IMR-90 (cell line): ENCODE data around the gene CREB1. TPM values are rescaled to one million over a fixed set of nuclear protein-coding genes. Genes with fewer than 3 reads are reported as not detected.

Experiments
- ATAC-seq: fragments of 200-7000 bp; cut with Tn5 transposase; 2 replicates; pipeline ENCODE4 v1.9.1; 2020; ENCODE audit warnings: low read depth, mild to moderate bottlenecking, moderate library complexity
- BruUV-seq: library from RNA; stranded (reverse); fragments of 400-500 nt; replicated peaks from 2 replicates; lab custom pipeline; 2021; lab: Mats Ljungman, UMichigan
- CTCF ChIA-PET: fragments of 300-600 bp; formaldehyde crosslinking; extraction: SDS; loops from one replicate; lab custom pipeline; 2021; ENCODE audit warnings: antibody characterized with exemption; lab: Yijun Ruan, JAX
- POLR2A ChIA-PET: fragments of 300-600 bp; sonication (Branson Sonifier 250); formaldehyde crosslinking; loops from one replicate; lab custom pipeline; 2022; ENCODE audit warnings: antibody characterized with exemption; ENCODE audit not compliant: unreplicated experiment; lab: Charles Lee
- DNase-seq: peaks from one replicate; pipeline ENCODE4 v3.0.0; 2013
- H2AFZ ChIP-seq: replicated peaks from 2 replicates; pipeline ENCODE3; 2013; ENCODE audit warnings: low read length, mild to moderate bottlenecking; ENCODE audit not compliant: poor library complexity
- H2AK5ac ChIP-seq: 2 replicates; pipeline ENCODE4 v1.6.1; 2013; ENCODE audit warnings: low read depth, low read length, inconsistent platforms
- H2AK9ac ChIP-seq: replicated peaks from 2 replicates; pipeline ENCODE3; 2013; ENCODE audit warnings: mild to moderate bottlenecking, low read depth, low read length, moderate library complexity; ENCODE audit not compliant: poor library complexity
- H2BK120ac ChIP-seq: 2 replicates; pipeline ENCODE4 v1.6.1; 2013; ENCODE audit warnings: low read depth, low read length, inconsistent platforms
- H2BK15ac ChIP-seq: 3 replicates; pipeline ENCODE4 v1.6.1; 2013; ENCODE audit warnings: low read depth, low read length, inconsistent platforms
- H2BK20ac ChIP-seq: 2 replicates; pipeline ENCODE4 v1.6.1; 2013; ENCODE audit warnings: low read depth, mild to moderate bottlenecking, inconsistent platforms, low read length, moderate library complexity
- H2BK5ac ChIP-seq: 2 replicates; pipeline ENCODE4 v1.6.1; 2013; ENCODE audit warnings: mild to moderate bottlenecking, low read depth, low read length, inconsistent platforms; ENCODE audit not compliant: poor library complexity, severe bottlenecking
- H3K14ac ChIP-seq: replicated peaks from 2 replicates; pipeline ENCODE4 v1.6.1; 2013; ENCODE audit warnings: low read depth, low read length, inconsistent platforms
- H3K18ac ChIP-seq: 2 replicates; pipeline ENCODE4 v1.6.1; 2013; ENCODE audit warnings: low read depth, low read length, control low read depth
- H3K23ac ChIP-seq: 2 replicates; pipeline ENCODE4 v1.6.1; 2013; ENCODE audit warnings: low read depth, low read length, inconsistent platforms
- H3K27ac ChIP-seq: 2 replicates; pipeline ENCODE4 v1.5.1; 2013; ENCODE audit warnings: mild to moderate bottlenecking, control low read depth, low read length; ENCODE audit not compliant: insufficient read depth
- H3K27me3 ChIP-seq: 2 replicates; pipeline ENCODE4 v1.6.1; 2013; ENCODE audit warnings: low read length; ENCODE audit not compliant: control insufficient read depth, insufficient read depth
- H3K36me3 ChIP-seq: 2 replicates; pipeline ENCODE4 v1.6.1; 2013; ENCODE audit warnings: low read length, mixed read lengths; ENCODE audit not compliant: control insufficient read depth, insufficient read depth
- H3K4ac ChIP-seq: 2 replicates; pipeline ENCODE4 v1.6.1; 2013; ENCODE audit warnings: low read depth, low read length, inconsistent platforms
- H3K4me1 ChIP-seq: 2 replicates; pipeline ENCODE4 v1.6.1; 2013; ENCODE audit warnings: low read length, mixed read lengths; ENCODE audit not compliant: control insufficient read depth, insufficient read depth
- H3K4me2 ChIP-seq: 2 replicates; pipeline ENCODE4 v1.6.1; 2013; ENCODE audit warnings: low read depth, mild to moderate bottlenecking, control low read depth, low read length, moderate library complexity
- H3K4me3 ChIP-seq: 2 replicates; pipeline ENCODE4 v1.5.1; 2013; ENCODE audit warnings: low read depth, mild to moderate bottlenecking, control low read depth, low read length, moderate library complexity; ENCODE audit not compliant: insufficient read depth
- H3K56ac ChIP-seq: 2 replicates; pipeline ENCODE4 v1.6.1; 2013; ENCODE audit warnings: low read length, inconsistent platforms; ENCODE audit not compliant: insufficient read depth; ENCODE audit errors: extremely low read depth
- H3K79me1 ChIP-seq, 2 experiments: 2 replicates each; pipeline ENCODE4 v1.6.1; 2013; ENCODE audit warnings: low read length in 2 of 2, inconsistent platforms in 1 of 2, low read depth in 1 of 2
- H3K9ac ChIP-seq: 2 replicates; pipeline ENCODE4 v1.6.1; 2013; ENCODE audit warnings: low read depth, low read length, control low read depth
- H3K9me1 ChIP-seq: 2 replicates; pipeline ENCODE4 v1.6.1; 2013; ENCODE audit warnings: low read length, inconsistent platforms; ENCODE audit not compliant: insufficient read depth
- H3K9me3 ChIP-seq: 2 replicates; pipeline ENCODE4 v1.6.1; 2013; ENCODE audit warnings: low read length; ENCODE audit not compliant: control insufficient read depth, insufficient read depth
- H4K20me1 ChIP-seq: 2 replicates; pipeline ENCODE4 v1.6.1; 2013; ENCODE audit warnings: low read length, inconsistent platforms; ENCODE audit not compliant: insufficient read depth
- H4K5ac ChIP-seq: 2 replicates; pipeline ENCODE4 v1.6.1; 2013; ENCODE audit warnings: mild to moderate bottlenecking, low read depth, low read length, control low read depth
- H4K8ac ChIP-seq, 2 experiments: 2 replicates each; pipeline ENCODE4 v1.6.1; 2013; ENCODE audit warnings: low read depth in 2 of 2, low read length in 2 of 2, control low read depth in 1 of 2, inconsistent platforms in 1 of 2
- H4K91ac ChIP-seq: 2 replicates; pipeline ENCODE4 v1.6.1; 2013; ENCODE audit warnings: low read depth, low read length, inconsistent platforms; ENCODE audit not compliant: insufficient read depth
- BHLHE40 ChIP-seq: fragments of 150-350 bp; IDR thresholded peaks from 2 replicates; pipeline ENCODE4 v1.6.1; 2016; ENCODE audit warnings: mild to moderate bottlenecking, low read depth, low read length
- CHD1 ChIP-seq: IDR thresholded peaks from 2 replicates; pipeline ENCODE4 v1.6.1; 2012; ENCODE audit warnings: low read depth, low read length, improper control_type of control experiment
- ELK1 ChIP-seq: fragments of 150-350 bp; IDR thresholded peaks from 2 replicates; pipeline ENCODE4 v1.6.1; 2016; ENCODE audit warnings: low read depth, mild to moderate bottlenecking, low read length, moderate library complexity, borderline replicate concordance
- FOS ChIP-seq: fragments of 150-350 bp; IDR thresholded peaks from 2 replicates; pipeline ENCODE4 v1.6.1; 2016; ENCODE audit warnings: low read depth, low read length
- MAFK ChIP-seq: IDR thresholded peaks from 2 replicates; pipeline ENCODE4 v1.6.1; 2012; ENCODE audit warnings: low read depth, low read length, improper control_type of control experiment
- NFE2L2 ChIP-seq: fragments of 150-350 bp; IDR thresholded peaks from 2 replicates; pipeline ENCODE4 v1.6.1; 2016; ENCODE audit warnings: low read depth, mild to moderate bottlenecking, low read length
- POLR2A ChIP-seq: IDR thresholded peaks from 2 replicates; pipeline ENCODE4 v1.6.1; 2012; ENCODE audit warnings: mild to moderate bottlenecking, low read depth, low read length
- RAD21 ChIP-seq: IDR thresholded peaks from 2 replicates; pipeline ENCODE4 v1.6.1; 2012; ENCODE audit warnings: low read length, improper control_type of control experiment
- RFX5 ChIP-seq: IDR thresholded peaks from 2 replicates; pipeline ENCODE4 v1.8.0; 2012; ENCODE audit warnings: low read depth, mild to moderate bottlenecking, low read length, moderate library complexity
- SMC3 ChIP-seq: fragments of 150-350 bp; IDR thresholded peaks from 2 replicates; pipeline ENCODE4 v1.6.1; 2016; ENCODE audit warnings: low read depth, mild to moderate bottlenecking, antibody characterized with exemption, low read length, moderate library complexity
- USF2 ChIP-seq: fragments of 150-350 bp; IDR thresholded peaks from 2 replicates; pipeline ENCODE4 v1.6.1; 2017; ENCODE audit warnings: mild to moderate bottlenecking, antibody characterized with exemption, low read length, low read depth
- WGBS, 2 experiments: methylation state at CpG; one replicate each; pipeline versions ENCODE4 v1.1.5 to v1.1.7; 2013; ENCODE audit warnings: missing lambda C conversion rate in 2 of 2; ENCODE audit not compliant: insufficient read length in 1 of 2; ENCODE audit errors: extremely low coverage in 2 of 2; 5-methylcytosine and 5-hydroxymethylcytosine counted together
- dilution Hi-C: fragments of 300-500 bp; cut with HindIII; formaldehyde crosslinking; loops from one replicate; pipeline ENCODE4 v1.14.3; 2018; ENCODE audit warnings: low sequenced_read_pairs; ENCODE audit not compliant: unreplicated experiment
- in situ Hi-C: fragments of 300-500 bp; cut with MboI; formaldehyde crosslinking; loops from 3 replicates; pipeline ENCODE4 v1.14.3; 2019; ENCODE audit warnings: low sequenced_read_pairs, inconsistent platforms, mixed read lengths
- intact Hi-C: fragments of 100-400 bp; cut with micrococcal nuclease; formaldehyde crosslinking; loops from 2 replicates; pipeline ENCODE4 v1.10.0; 2022
- polyA plus RNA-seq, 3 experiments: library from polyadenylated mRNA; depleted of rRNA; stranded (reverse); fragments of >200 nt; gene quantifications; 2 replicates each; pipeline ENCODE4 v1.2.3, GENCODE V29; 2012; ENCODE audit warnings: low replicate concordance in 1 of 3
- total RNA-seq: library from RNA; depleted of rRNA; stranded (reverse); fragments of >200 nt; gene quantifications from 2 replicates; pipeline ENCODE4 v1.2.3, GENCODE V29; 2012

CREB1 gene
- total and polyA plus RNA-seq, 2 of the 4 experiments (the other 2 are of a cell fraction) = 22.4 to 94.5 TPM

GRCh38 chr2:207616185-207616584 lies 86.4 kb downstream of the CREB1 start:
- in situ Hi-C loops = no loop called here
- Histone ChIP-seq H3K9me1 (peaks cover 9% of the 10 kb centered on the region; the same call in 1 of the 2 replicates), H3K14ac (peak overlapping the region; percentile 17), H3K4me1 (peaks cover 9% of the 10 kb centered on the region), H3K79me1 (peaks cover 5 to 8% of the 10 kb centered on the region in 2 experiments; a peak in 2 of 4 replicates), H2BK5ac (peak overlapping the region; percentile 100), H2BK15ac (peak overlapping the region; percentile 83; the same call in 2 of the 3 replicates), H2BK120ac (peak overlapping the region; percentile 75), H3K4ac (peak overlapping the region; percentile 79), H3K4me2 (no peak overlapping the region), H4K5ac (peak overlapping the region; percentile 56), H3K56ac (peak overlapping the region; percentile 62), H2BK20ac (peak overlapping the region; percentile 83), H3K23ac (peak overlapping the region; percentile 72; the same call in 1 of the 2 replicates), H2AFZ (no peak overlapping the region), H3K18ac (peak overlapping the region; percentile 92), H4K20me1 (peaks cover 8% of the 10 kb centered on the region), H2AK5ac (peak overlapping the region; percentile 80), H4K91ac (peak overlapping the region; percentile 71), H3K4me3 (no peak overlapping the region), H4K8ac (peak overlapping the region; percentile 48 to 91), H3K36me3 (peaks cover 9% of the 10 kb centered on the region), H3K27me3 (no peaks in the 10 kb centered on the region), H3K9ac (no peak overlapping the region), H2AK9ac (no peak overlapping the region), H3K9me3 (no peaks in the 10 kb centered on the region), H3K27ac (peak overlapping the region; percentile 100)
- intact Hi-C loops = loop anchor here (5.0 to 10.0 kb wide), 2 partner anchors 361 to 454 kb away; no protein-coding TSS in a partner anchor
- WGBS, 2 experiments = no CpG with 5 or more reads among the region's 4 CpGs
- ChIA-PET POLR2A (interaction anchor here (0.7 to 1.0 kb wide), 2 partner anchors 9 to 19 kb away, joined by 3 to 5 read pairs; partner anchors contain the start of gene METTL21A), CTCF (interaction anchor here (0.6 to 1.0 kb wide), 2 partner anchors 10 to 83 kb away, joined by 3 to 9 read pairs; no protein-coding TSS in a partner anchor)
- BruUV-seq = no TSS peak
- DNase-seq = peak; percentile 80
- TF ChIP-seq ELK1 = no peak
- no peak for TF ChIP-seq FOS
- TF ChIP-seq RAD21 = no peak
- TF ChIP-seq BHLHE40 = no peak; the same call in 1 of the 2 replicates
- TF ChIP-seq RFX5 = no peak
- TF ChIP-seq MAFK = no peak
- TF ChIP-seq USF2 = no peak
- no peak for TF ChIP-seq CHD1
- TF ChIP-seq SMC3 = no peak
- TF ChIP-seq NFE2L2 = no peak
- TF ChIP-seq POLR2A = no peak
- dilution Hi-C loops = no loop called here
- peak; percentile 31 for ATAC-seq
